HepG2 (cell line): ENCODE results near the gene SCYGR6. TPM values are rescaled to one million over a fixed set of nuclear protein-coding genes. Genes with fewer than 3 reads are reported as not detected.

ENCODE experiments used
- CHD2 ChIP-seq: IDR thresholded peaks from 2 replicates; pipeline ENCODE4 v1.6.1; 2011; ENCODE audit warnings: low read depth, low read length, improper control_type of control experiment
- HHEX ChIP-seq: IDR thresholded peaks from 2 replicates; pipeline ENCODE4 v1.6.1; 2016; ENCODE audit warnings: control low read depth
- ISX ChIP-seq: sonication (generic); formaldehyde crosslinking; conservative IDR thresholded peaks from 2 replicates; pipeline ENCODE4 v1.5.0; 2020; ENCODE audit warnings: missing genetic modification reagents
- KLF9 ChIP-seq: IDR thresholded peaks from 2 replicates; pipeline ENCODE4 v1.6.1; 2016; ENCODE audit warnings: low read depth
- NBN ChIP-seq: fragments of 450-650 bp; conservative IDR thresholded peaks from 2 replicates; pipeline ENCODE4 v1.6.1; 2017
- NFATC3 ChIP-seq: sonication (generic); formaldehyde crosslinking; IDR thresholded peaks from 2 replicates; pipeline ENCODE4 v1.5.1; 2020; ENCODE audit warnings: mild to moderate bottlenecking, missing genetic modification reagents
- NR2F2 ChIP-seq: IDR thresholded peaks from 2 replicates; pipeline ENCODE4 v1.6.1; 2012; ENCODE audit warnings: low read depth, inconsistent platforms, borderline replicate concordance
- PAF1 ChIP-seq: IDR thresholded peaks from 2 replicates; pipeline ENCODE4 v1.6.1; 2016; ENCODE audit warnings: missing genetic modification reagents, missing compliant biosample characterization
- RNF2 ChIP-seq: fragments of 450-650 bp; conservative IDR thresholded peaks from 2 replicates; pipeline ENCODE4 v1.6.1; 2016; ENCODE audit warnings: low read depth
- SMARCE1 ChIP-seq: fragments of 450-650 bp; IDR thresholded peaks from 2 replicates; pipeline ENCODE4 v1.6.1; 2017; ENCODE audit warnings: borderline replicate concordance
- THAP11 ChIP-seq: IDR thresholded peaks from 2 replicates; pipeline ENCODE4 v1.6.1; 2016; ENCODE audit warnings: missing biosample characterization, missing genetic modification reagents
- TOPORS ChIP-seq: sonication (generic); formaldehyde crosslinking; IDR thresholded peaks from 2 replicates; pipeline ENCODE4 v1.8.0; 2023; ENCODE audit warnings: mild to moderate bottlenecking, missing genetic modification reagents
- ZNF138 ChIP-seq: sonication (generic); formaldehyde crosslinking; IDR thresholded peaks from 2 replicates; pipeline ENCODE4 v1.5.0; 2020; ENCODE audit warnings: mild to moderate bottlenecking, low read depth, missing genetic modification reagents
- ZNF383 ChIP-seq: sonication (generic); formaldehyde crosslinking; IDR thresholded peaks from 2 replicates; pipeline ENCODE4 v1.4.0; 2020; ENCODE audit warnings: missing genetic modification reagents, mild to moderate bottlenecking, borderline replicate concordance
- ZNF446 ChIP-seq: sonication (generic); formaldehyde crosslinking; IDR thresholded peaks from 2 replicates; pipeline ENCODE4 v1.5.0; 2020; ENCODE audit warnings: mild to moderate bottlenecking, missing genetic modification reagents
- ZNF543 ChIP-seq: sonication (generic); formaldehyde crosslinking; IDR thresholded peaks from 2 replicates; pipeline ENCODE4 v1.4.0; 2020; ENCODE audit warnings: mild to moderate bottlenecking, missing genetic modification reagents
- ZNF546 ChIP-seq: sonication (generic); formaldehyde crosslinking; conservative IDR thresholded peaks from 2 replicates; pipeline ENCODE4 v1.8.1; 2023; ENCODE audit warnings: mild to moderate bottlenecking, missing genetic modification reagents
- ZNF674 ChIP-seq: sonication (generic); formaldehyde crosslinking; IDR thresholded peaks from 2 replicates; pipeline ENCODE4 v1.5.0; 2020; ENCODE audit warnings: low read depth, mild to moderate bottlenecking, missing genetic modification reagents
- ZNF761 ChIP-seq: sonication (generic); formaldehyde crosslinking; conservative IDR thresholded peaks from 2 replicates; pipeline ENCODE4 v1.4.0; 2020; ENCODE audit warnings: mild to moderate bottlenecking, missing genetic modification reagents
- ZNF83 ChIP-seq: sonication (generic); formaldehyde crosslinking; IDR thresholded peaks from 2 replicates; pipeline ENCODE4 v1.4.0; 2020; ENCODE audit warnings: missing genetic modification reagents, mild to moderate bottlenecking, borderline replicate concordance
- ZSCAN9 ChIP-seq: IDR thresholded peaks from 2 replicates; pipeline ENCODE4 v1.6.1; 2016; ENCODE audit warnings: borderline replicate concordance
- polyA plus RNA-seq, 8 experiments: library from polyadenylated mRNA; depleted of rRNA in 3 of 8; stranded (reverse) in 7 of 8; unstranded in 1 of 8; fragments of >200 nt; fragmentation: Illumina TruSeq in 4 of 8; extraction: Trizol in 4 of 8; gene quantifications; 2 replicates each; pipeline versions ENCODE4 v1.2.1 to v1.2.3, GENCODE V29; 2011 to 2016; ENCODE audit warnings: low read depth in 4 of 8, missing spikeins in 1 of 8, mixed read lengths in 1 of 8; ENCODE audit not compliant: insufficient read depth in 1 of 8
- total RNA-seq, 5 experiments: library from RNA; depleted of rRNA; stranded (reverse); fragments of >200 nt; fragmentation: Illumina TruSeq; extraction: Trizol; gene quantifications; 2 replicates each; pipeline ENCODE4 v1.2.3, GENCODE V29; 2016; ENCODE audit warnings: low read depth in 1 of 5
- TF ChIP-seq, protein P1 (sequence below): sonication (generic); formaldehyde crosslinking; conservative IDR thresholded peaks from 2 replicates; pipeline ENCODE4 v1.5.0; 2020; ENCODE audit warnings: missing genetic modification reagents
- TF ChIP-seq, protein P2 (sequence below): sonication (generic); formaldehyde crosslinking; IDR thresholded peaks from 2 replicates; pipeline ENCODE4 v1.5.1; 2020; ENCODE audit warnings: mild to moderate bottlenecking, missing genetic modification reagents, borderline replicate concordance
- TF ChIP-seq, protein P3 (sequence below): sonication (generic); formaldehyde crosslinking; IDR thresholded peaks from 2 replicates; pipeline ENCODE4 v1.5.0; 2020; ENCODE audit warnings: missing genetic modification reagents
- TF ChIP-seq, protein P4 (sequence below): sonication (generic); formaldehyde crosslinking; conservative IDR thresholded peaks from 2 replicates; pipeline ENCODE4 v1.4.0; 2020; ENCODE audit warnings: missing genetic modification reagents

SCYGR6 gene
- total and polyA plus RNA-seq, 2 of the 13 experiments (the other 11 are each of a cell fraction or from before 2014, with no cell fraction given) = not detected

DNA sequence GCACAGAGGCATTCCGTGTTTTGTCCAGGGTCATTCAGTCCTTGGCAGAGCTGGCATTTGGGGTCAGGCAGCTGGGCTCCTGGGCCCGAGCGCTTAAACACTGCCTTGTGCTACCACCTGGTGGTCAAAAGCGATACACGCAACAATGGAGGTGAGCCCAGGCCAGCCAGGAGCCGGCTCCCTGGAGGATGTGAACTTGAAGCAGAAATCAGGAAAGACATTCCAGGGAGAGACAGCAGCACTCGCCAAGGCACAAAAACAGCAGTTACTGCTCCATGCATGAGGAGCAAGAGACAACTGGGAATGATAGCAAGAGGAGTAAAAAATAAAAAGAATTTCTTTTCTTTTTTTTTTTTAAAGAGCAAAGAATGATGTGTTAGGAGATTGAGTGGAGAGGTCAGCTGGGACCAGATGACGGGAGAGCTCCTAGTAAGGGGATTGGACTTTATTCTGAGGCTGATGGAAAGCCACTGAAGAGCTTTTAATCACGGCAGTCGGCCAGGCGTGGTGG lies 41.9 kb upstream of the SCYGR6 start (continued):
- TF ChIP-seq NR2F2 (no peak), NBN (no peak), ZNF446 (CRISPR knock-in tag) (no peak), ZSCAN9 (no peak), ZNF546 (CRISPR knock-in tag) (no peak), NFATC3 (CRISPR knock-in tag) (no peak), ZNF674 (CRISPR knock-in tag) (no peak), HHEX (CRISPR knock-in tag) (0 out of 2 replicates have a peak, but pooled peaks have one; percentile 13), ZNF138 (CRISPR knock-in tag) (no peak), ISX (no peak), SMARCE1 (no peak), RNF2 (no peak), TOPORS (CRISPR knock-in tag) (no peak), PAF1 (CRISPR knock-in tag) (no peak), THAP11 (CRISPR knock-in tag) (peak; percentile 53; the same call in 1 of the 2 replicates), ZNF83 (no peak), ZNF761 (CRISPR knock-in tag) (0 out of 2 replicates have a peak, but pooled peaks have one; percentile 59), ZNF543 (CRISPR knock-in tag) (no peak), ZNF383 (no peak), KLF9 (CRISPR knock-in tag) (0 out of 2 replicates have a peak, but pooled peaks have one; percentile 58), CHD2 (no peak)
- TF ChIP-seq, protein P1, sequence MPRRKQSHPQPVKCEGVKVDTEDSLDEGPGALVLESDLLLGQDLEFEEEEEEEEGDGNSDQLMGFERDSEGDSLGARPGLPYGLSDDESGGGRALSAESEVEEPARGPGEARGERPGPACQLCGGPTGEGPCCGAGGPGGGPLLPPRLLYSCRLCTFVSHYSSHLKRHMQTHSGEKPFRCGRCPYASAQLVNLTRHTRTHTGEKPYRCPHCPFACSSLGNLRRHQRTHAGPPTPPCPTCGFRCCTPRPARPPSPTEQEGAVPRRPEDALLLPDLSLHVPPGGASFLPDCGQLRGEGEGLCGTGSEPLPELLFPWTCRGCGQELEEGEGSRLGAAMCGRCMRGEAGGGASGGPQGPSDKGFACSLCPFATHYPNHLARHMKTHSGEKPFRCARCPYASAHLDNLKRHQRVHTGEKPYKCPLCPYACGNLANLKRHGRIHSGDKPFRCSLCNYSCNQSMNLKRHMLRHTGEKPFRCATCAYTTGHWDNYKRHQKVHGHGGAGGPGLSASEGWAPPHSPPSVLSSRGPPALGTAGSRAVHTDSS = no peak
- TF ChIP-seq, protein P2, sequence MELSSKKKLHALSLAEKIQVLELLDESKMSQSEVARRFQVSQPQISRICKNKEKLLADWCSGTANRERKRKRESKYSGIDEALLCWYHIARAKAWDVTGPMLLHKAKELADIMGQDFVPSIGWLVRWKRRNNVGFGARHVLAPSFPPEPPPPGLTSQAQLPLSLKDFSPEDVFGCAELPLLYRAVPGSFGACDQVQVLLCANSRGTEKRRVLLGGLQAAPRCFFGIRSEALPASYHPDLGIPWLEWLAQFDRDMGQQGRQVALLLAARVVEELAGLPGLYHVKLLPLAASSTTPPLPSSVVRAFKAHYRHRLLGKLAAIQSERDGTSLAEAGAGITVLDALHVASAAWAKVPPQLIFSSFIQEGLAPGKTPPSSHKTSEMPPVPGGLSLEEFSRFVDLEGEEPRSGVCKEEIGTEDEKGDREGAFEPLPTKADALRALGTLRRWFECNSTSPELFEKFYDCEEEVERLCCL (CRISPR knock-in tag) = no peak
- TF ChIP-seq, protein P3, sequence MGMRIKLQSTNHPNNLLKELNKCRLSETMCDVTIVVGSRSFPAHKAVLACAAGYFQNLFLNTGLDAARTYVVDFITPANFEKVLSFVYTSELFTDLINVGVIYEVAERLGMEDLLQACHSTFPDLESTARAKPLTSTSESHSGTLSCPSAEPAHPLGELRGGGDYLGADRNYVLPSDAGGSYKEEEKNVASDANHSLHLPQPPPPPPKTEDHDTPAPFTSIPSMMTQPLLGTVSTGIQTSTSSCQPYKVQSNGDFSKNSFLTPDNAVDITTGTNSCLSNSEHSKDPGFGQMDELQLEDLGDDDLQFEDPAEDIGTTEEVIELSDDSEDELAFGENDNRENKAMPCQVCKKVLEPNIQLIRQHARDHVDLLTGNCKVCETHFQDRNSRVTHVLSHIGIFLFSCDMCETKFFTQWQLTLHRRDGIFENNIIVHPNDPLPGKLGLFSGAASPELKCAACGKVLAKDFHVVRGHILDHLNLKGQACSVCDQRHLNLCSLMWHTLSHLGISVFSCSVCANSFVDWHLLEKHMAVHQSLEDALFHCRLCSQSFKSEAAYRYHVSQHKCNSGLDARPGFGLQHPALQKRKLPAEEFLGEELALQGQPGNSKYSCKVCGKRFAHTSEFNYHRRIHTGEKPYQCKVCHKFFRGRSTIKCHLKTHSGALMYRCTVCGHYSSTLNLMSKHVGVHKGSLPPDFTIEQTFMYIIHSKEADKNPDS = no peak
- TF ChIP-seq, protein P4, sequence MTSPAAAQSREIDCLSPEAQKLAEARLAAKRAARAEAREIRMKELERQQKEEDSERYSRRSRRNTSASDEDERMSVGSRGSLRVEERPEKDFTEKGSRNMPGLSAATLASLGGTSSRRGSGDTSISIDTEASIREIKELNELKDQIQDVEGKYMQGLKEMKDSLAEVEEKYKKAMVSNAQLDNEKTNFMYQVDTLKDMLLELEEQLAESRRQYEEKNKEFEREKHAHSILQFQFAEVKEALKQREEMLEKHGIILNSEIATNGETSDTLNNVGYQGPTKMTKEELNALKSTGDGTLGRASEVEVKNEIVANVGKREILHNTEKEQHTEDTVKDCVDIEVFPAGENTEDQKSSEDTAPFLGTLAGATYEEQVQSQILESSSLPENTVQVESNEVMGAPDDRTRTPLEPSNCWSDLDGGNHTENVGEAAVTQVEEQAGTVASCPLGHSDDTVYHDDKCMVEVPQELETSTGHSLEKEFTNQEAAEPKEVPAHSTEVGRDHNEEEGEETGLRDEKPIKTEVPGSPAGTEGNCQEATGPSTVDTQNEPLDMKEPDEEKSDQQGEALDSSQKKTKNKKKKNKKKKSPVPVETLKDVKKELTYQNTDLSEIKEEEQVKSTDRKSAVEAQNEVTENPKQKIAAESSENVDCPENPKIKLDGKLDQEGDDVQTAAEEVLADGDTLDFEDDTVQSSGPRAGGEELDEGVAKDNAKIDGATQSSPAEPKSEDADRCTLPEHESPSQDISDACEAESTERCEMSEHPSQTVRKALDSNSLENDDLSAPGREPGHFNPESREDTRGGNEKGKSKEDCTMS (CRISPR knock-in tag) = 0 out of 2 replicates have a peak, but pooled peaks have one; percentile 68
